NCI-H526 treated with DMSO at 0.1 percent for 48 hours (cell line): ENCODE measurements around the gene SPC24.
"Not testable (repeated sequence)": the region's sequence is repeated elsewhere in the genome, so short reads cannot be mapped to it uniquely, and the experiment has no call there.

Source experiments
- DNase-seq: peaks from one replicate; lab custom pipeline; 2025; lab: John Stamatoyannopoulos, UW

The SPC24 gene

GRCh38 chr19:11191934-11192333 lies 36.4 kb upstream of the SPC24 start:
- DNase-seq: no peak

- DNase-seq: no peak
Measured at GRCh38 chr19:11191273-11191755, 35.7 kb upstream of the SPC24 start.

GRCh38 chr19:11190501-11190900 lies 34.9 kb upstream of the SPC24 start:
- no peak for DNase-seq

GRCh38 chr19:11187441-11187840 lies 31.9 kb upstream of the SPC24 start:
- no peak for DNase-seq

DNA sequence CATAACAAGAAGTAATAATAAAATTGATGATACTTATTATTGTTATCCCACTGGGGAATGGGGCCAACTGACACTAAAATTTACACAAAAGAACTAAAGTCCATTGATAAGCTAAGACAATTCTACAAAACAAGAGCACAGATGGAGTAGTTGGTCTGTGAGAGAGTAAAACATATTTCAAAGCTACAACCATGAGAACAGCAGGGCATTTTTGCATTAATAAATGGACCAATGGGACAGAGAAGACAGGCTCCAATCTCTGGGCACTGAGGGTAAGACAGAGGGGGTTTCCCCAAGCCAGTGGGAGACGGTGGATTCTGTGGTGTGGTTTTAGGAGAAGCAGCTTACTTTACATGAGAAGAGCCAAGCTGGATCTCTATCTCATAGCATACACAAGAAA lies 27.4 kb upstream of the SPC24 start:
- DNase-seq: no peak

- no peak for DNase-seq
Measured at GRCh38 chr19:11181488-11181887, 25.9 kb upstream of the SPC24 start.

DNA sequence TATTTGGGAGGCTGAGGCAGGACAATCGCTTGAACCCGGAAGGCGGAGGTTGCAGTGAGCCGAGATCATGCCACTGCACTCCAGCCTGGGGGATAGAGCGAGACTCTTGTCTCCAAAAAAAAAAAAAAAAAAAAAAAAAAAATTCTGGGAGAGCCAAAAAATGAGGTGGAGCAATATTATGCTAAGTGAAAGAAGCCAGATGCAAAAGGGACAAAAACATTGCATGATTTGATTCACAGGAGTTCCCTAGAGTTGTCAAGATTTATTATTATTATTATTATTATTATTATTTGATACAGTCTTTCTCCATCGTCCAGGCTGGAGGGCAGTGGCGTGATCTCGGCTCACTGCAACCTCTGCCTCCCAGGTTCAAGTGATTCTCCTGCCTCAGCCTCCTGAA lies 25.4 kb upstream of the SPC24 start:
- not testable (repeated sequence) for DNase-seq

DNA sequence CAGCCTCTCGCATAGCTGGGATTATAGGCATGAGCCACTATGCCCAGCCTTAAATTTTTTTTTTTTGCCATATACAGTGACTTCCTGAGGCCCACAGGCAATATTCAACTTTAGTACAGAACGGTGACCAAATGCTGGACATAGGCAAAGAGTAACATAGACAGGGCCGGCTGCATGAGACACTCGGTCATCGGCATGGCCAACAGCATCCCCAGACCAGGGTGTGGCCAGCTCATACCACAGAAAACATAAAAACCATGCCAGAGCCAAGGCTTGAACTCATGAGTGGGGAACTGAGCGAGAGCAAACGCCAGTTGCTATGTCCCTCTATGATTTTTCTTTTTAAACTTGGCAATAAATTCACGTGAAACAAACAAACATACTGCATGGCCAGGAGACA lies 24.8 kb upstream of the SPC24 start:
- DNase-seq: no peak

GRCh38 chr19:11179716-11180297 lies 24.2 kb upstream of the SPC24 start:
- DNase-seq: no peak

DNA sequence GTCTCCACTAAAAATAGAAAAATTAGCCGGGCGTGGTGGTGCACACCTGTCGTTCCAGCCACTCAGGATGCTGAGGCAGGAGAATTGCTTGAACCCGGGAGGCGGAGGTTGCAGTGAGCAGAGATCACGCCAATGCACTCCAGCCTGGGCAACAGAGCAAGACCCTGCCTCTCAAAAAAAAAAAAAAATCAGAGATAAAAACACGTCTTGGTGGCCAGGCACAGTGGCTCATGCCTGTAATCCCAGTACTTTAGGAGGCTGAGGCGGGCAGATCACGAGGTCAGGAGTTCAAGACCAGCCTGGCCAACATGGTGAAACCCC lies 23.5 kb upstream of the SPC24 start:
- not testable (repeated sequence) for DNase-seq

- DNase-seq: no peak
Measured at GRCh38 chr19:11177592-11177991, 22.0 kb upstream of the SPC24 start.

DNA sequence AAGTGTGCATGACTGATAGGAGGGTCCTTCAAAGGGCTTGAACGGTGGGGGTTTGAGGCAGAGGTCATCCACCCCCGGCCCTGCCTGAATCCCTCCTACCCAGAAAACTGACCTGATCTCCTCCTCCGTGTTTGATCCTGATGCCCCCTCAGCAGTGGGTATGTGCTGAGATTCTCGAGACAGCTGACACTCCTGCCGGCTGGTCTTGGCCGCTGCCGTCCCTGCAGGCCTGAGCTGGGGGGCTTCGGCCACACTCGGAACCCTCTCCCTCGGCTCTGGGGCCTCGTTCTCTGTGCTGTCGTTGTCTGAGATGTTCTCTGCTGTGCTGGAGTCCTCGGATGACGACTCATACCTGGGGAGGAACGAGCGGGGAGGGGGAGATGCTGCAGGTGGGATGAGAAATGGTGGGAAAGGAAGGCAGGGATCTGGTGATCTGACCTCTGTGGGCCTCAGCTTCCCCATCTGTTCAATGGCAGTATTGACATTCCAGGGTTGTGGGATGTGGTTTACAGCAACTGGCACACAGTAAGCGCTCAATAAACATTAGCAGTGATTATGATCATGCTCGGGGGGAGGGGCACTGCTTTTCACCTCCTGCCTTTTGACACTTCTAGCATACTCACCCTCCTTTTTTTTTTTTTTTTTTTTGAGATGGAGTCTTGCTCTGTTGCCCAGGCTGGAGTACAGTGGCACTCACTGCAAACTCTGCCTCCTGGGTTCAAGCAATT lies 21.0 kb upstream of the SPC24 start:
- DNase-seq: no peak

DNA sequence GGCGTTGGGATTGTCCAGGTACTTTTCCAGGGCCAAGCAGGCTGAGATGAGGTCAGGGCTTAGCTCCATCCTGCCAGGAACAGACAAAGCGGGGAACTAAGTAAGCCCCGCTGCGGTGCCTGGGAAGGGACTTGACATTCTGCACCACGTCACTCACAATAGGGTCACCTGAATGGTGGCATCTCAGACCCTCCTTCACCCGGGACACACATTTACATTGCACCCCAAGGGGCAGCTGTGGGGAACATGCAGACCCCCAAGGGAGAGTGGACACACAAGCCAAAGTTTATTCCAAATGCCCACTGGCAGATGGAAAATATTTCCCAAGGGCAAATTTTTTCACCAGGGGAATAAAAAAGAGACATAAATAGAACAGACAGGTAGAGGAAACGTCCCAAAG lies 20.3 kb upstream of the SPC24 start:
- no peak for DNase-seq

DNA sequence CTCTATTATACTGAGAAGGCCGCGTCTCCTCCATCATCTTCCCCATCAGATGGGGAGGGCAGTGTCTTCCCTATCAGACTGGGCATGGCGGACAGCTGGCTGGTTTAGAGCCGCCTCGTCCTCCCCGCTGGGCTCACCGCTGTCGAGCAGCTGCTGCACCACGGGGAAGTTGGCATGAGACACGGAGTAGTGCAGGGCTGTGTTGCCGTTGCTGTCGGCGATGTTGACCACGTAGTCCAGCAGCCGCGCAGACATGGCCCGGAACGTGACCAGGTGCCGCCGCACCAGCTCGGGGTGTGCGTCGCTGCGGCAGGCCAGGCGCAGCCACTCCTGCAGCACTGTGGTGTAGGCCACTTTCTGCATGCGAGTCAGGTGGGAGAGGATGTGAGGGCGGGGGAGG lies 18.8 kb upstream of the SPC24 start:
- DNase-seq: no peak

GRCh38 chr19:11173516-11174155 lies 18.1 kb upstream of the SPC24 start:
- no peak for DNase-seq

DNA sequence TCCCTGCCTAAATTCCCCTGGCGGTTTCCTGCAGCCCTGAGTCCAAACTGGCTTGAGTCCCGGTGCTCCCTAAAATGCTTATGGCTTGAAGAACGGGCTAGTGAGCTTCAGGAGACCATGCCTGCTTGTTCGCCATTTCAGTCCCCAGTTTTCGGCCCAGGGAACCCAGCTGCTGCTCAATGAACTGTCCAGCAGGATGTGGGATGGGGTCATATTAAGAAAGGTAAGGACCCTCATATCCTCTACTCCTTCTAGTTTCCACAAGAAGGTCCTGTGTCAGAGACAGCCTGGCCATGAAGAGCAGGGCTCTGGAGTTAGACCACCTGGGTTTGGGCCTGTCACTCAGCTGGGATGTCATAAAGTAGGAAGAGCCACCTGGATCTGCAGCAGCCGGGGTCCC lies 17.0 kb upstream of the SPC24 start:
- DNase-seq: no peak

GRCh38 chr19:11171144-11171543 lies 15.6 kb upstream of the SPC24 start:
- no peak for DNase-seq

DNA sequence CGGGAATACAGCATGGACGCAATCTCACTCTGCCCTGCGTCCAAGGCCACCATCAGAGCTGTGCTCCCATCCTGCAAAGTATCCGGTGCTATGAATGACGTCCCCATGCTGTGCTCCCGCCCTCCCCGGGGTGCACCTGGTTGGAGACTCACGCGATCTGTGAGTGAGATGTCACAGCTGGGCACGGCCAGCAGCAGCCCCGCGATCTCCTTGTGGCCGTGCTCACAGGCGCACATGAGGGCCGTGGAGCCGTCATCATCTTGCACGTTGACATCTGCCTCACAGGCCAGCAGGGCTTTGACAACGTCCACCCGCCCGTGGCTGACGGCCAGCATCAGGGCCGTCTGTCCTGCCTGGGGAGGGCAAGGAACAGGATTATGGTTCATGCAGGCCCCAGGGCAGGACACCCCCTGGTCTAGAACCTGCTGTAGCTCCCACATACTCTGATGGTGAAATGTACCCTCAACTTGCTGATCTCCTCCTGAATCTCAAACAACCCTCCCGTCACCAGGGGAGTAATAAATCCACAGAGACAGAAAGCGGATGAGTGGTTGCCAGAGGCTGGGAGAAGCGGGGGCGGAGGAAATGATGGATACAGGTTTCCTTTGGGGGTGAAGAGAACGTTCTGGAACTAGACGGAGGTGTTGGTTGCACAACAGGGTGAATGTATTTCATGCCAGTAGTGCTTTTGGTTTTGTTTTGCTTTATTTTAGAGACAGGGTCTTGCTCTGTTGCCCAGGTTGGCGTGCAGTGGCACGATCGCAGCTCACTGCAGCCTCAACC lies 14.5 kb upstream of the SPC24 start:
- DNase-seq: no peak

DNA sequence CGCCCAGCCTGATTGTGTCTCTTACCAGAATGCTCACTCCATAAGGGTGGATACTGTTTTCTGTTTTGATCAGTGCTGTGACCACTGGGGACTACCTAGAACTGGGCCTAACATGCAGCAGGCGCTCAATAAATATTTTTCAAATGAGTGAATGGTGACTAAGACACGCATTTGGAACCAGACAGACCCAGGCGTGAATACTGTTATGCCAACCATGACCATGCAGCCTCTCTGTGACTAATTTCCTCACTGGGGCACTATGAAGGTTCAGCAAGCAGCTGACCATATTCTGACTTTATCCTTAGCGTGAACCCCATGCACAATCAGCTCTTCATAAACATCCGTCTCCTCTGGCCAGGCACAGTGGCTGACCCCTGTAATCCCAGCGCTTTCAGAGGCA lies 13.0 kb upstream of the SPC24 start:
- no peak for DNase-seq

GRCh38 chr19:11166281-11167142 lies 10.9 kb upstream of the SPC24 start:
- DNase-seq: no peak

GRCh38 chr19:11165486-11166030 lies 10.0 kb upstream of the SPC24 start:
- no peak for DNase-seq
